ENCODE data around the gene WFDC2.

The WFDC2 gene

GRCh38 chr20:45469336-45470261 is at the start of gene WFDC2:
WFDC2 (plus strand) TSS chr20:45469753; CDS start chr20:45469782, 29 bp downstream.
- no peak for DNase-seq (ENCODE audit: low read depth)

DNA sequence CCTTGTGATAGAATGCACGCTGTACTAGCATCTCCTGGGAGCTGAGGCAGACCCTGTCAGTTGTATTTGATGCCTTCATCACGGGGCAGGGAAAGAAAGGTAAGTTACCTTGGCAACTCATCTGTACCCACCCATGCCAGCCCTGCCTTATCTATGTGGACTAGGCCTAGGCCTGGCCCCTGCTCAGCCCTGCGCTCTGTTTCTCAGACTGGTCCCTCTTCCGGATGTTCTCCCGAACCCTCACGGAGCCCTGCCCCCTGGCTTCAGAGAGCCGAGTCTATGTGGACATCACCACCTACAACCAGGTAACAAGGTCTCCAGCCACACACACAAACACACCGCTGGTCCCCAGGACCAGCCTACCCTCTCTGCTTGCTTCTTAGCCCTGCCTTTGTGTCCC is 49.4 kb upstream of the WFDC2 start:
- no peak for DNase-seq (ENCODE audit: low read depth)

GRCh38 chr20:45423700-45424099 is 45.9 kb upstream of the WFDC2 start:
- DNase-seq (ENCODE audit: low read depth): no peak

GRCh38 chr20:45425561-45425960 is 44.0 kb upstream of the WFDC2 start:
- no peak for DNase-seq (ENCODE audit: low read depth)

- DNase-seq (ENCODE audit: low read depth): no peak
Measured at GRCh38 chr20:45426320-45427016, 43.1 kb upstream of the WFDC2 start.

DNA sequence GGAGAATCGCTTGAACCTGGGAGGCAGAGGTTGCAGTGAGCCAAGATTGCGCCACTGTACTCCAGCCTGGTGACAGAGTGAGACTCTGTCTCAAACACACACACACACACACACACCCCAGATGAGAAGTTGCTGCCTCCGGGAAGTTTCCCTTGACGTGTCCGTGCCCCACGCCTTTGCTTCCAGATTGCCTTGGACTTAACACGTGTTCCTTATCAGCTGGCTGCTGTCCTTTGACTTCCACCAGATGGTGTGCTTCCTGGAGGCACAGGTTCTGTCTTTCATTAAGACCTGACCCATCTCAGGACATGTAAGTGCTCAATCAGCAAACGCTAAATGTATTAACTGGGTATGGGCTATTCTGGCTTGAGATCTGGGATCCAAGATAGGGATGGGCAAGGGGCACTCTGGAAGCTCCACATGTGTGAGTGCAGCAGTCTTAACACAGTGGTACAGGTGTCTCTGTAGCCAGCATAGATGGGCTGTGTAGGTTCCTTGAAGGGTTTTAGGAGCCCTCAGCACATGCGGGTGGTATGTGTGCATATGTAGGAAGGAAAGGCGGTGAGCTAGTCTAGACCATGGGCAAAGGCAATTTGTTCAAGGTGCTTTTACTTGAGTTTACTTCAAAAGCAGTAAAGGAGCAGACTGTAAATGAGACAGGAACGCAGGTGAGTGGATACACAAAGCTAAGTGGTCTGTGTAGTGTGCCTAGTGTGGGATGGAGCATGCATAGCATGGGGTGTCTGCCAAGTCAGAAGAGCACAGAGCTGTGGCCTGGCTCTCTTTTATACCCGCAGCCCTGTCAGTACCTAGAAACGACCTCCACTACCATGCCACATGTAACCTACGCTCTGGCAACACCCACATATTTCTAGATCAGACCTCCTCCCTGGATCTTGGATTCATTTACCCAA is 42.1 kb upstream of the WFDC2 start:
- DNase-seq (ENCODE audit: low read depth): no peak

DNA sequence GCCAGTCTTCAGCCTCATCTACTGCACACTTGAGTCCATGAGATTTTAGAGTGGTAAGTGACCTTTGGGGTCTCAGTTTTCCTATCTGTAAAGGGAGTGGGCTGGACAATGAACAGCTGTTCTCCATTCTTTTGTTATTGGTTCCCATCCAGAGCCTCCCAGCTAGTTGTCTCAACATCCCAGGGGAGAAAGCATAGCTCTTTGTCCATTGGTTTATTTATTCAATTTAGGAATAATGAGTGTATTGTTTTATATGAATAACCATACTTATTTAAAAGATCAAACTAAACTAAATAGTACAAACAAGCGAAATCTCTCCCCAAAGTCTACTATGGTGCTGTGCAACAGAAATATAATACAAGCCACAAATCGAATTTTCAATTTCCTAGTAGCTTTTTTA is 39.9 kb upstream of the WFDC2 start:
- no peak for DNase-seq (ENCODE audit: low read depth)

DNA sequence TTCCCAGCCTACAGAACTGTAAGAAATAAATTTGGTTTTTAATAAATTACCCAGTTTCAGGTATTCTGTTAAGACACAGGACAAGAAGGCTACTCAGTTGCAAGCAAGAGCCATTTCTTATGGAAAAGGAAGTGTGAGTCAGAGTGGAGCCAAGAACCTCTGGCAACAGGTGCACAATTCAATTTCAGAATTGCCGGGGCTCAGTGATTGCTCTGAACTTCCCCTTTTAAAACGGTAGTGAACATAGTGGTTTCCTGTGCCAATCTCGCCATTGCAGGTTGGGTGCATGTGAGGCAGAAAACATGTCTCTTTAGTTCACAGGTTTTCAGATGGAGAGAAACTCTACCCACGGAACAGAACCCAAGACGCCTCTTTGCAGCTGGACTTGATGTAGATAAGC is 37.3 kb upstream of the WFDC2 start:
- DNase-seq (ENCODE audit: low read depth): no peak

DNA sequence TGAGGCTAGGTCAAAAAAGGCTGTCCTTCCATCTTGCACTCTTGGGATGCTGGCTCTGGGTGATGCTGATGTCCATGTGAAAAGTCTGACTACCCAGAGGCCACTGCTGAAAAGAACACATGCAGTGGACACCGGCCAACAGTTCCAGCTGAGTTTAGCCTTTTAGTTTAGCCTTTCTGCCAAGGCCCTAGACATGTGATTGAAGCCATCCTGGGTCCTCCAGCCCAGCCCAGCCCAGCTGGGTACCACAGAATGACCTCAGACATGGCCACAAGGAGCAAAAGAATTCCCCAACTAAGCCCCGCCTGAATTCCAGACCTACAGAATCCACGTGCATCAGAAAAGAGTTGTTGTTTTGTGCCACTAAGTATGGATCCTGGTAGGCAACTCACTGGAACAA is 36.2 kb upstream of the WFDC2 start:
- DNase-seq (ENCODE audit: low read depth): peak; percentile 74

DNA sequence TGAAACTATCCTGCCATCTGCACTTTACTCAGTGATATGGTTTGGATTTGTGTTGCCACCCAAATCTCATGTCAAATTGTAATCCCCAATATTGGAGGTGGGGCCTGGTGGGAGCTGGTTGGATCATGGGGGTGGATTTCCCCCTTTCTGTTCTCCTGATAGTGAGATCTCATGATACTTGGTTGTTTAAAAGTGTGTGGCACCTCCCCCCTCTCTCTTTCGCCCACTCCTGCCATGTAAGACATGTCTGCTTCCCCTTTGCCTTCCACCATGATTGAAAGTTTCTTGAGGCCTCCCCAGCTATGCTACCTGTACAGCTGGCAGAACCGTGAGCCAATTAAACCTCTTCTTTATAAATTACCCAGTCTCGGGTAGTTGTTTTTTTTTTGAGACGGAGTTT is 35.6 kb upstream of the WFDC2 start:
- DNase-seq (ENCODE audit: low read depth): no peak

DNA sequence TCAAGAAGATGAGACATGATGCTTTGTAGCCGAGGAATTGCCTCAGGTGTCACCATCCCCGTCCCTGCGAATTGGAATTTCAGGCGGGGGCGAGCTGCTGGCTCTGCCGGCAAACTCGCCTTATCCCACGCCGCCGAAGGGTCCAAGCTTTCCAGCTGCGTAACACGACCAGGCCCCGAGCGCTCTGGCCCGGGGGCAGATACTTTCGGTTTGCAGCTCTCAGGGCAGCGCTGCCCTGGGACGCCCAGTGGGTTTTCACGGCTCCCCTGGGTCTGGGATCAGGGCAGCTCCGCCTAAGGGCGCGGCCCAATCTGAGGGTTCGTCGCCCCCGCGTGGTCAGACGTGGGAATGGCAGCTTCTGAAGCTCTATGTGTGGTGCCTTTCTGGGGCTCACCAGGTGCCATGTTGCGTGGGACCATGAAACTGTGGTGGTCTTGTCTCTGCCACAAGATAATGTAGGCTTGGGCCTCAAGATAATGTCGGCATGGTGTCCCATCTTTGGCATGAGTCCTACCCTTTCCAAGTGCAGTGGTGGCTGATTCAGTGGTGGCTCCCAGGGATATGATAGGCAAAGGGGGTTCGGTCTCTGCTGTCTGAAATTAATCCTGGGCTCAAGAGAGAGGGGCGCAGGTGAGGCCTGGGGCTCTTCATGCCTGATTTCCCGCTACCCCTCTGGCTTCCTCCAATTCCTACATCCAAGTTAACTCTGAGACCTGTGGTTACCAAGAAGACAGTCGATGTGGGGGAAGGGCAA is 32.6 kb upstream of the WFDC2 start:
- peak; percentile 83 for DNase-seq (ENCODE audit: low read depth)

DNA sequence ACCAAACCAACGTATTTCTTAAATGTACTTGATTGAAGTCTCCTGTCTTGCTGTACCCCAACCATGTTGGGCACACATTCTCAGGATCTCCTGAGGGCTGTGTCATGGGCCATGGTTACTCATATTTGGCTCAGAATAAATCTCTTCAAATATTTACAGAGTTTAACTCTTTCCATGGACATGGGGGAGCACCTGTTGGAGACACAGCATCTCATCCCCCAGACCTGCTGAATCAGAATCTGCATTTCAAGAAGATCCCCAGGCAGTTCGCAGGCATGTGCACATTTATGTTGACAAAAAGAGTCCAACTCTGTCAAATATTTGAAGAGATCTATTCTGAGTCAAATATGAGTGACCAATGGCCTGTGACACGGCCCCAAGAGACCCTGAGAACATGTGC is 29.1 kb upstream of the WFDC2 start:
- no peak for DNase-seq (ENCODE audit: low read depth)

DNA sequence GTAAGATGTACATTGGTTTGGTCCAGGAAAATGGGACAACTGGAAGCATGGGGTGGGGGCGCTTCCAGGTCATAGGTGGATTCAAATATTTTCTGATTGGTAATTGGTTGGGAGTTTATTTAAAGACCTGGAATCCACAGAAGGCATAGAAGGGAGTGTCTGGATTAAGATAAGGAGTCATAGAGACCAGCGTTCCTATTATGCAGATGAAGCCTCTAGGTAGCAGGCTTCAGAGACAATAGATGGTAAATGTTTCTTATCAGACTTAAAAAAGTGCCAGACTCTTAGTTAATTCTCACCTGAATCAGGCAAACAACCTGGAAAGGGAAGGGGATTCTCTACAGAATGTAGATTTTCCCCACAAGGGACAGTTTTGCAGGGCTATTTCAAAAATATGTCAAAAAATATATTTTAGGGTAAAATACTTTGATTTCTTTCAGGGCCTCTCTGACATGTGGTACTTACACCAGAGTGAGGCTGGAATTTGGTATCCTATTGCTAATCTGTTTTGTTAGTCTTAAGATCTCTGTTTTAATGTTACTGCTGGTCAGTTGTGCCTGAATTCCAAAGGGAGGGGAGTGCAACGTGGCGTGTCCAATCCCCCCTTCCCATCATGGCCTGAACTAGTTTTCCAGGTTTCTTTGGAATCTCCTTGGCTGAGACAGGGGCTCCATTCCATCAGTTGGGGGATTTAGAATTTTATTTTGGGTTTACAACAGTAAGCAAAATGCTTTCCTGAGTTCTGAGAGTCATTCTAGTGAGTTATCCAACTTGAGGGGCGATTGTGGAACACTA is 28.5 kb upstream of the WFDC2 start:
- no peak for DNase-seq (ENCODE audit: low read depth)

GRCh38 chr20:45441746-45442145 is 27.8 kb upstream of the WFDC2 start:
- DNase-seq (ENCODE audit: low read depth): no peak

GRCh38 chr20:45444050-45444449 is 25.5 kb upstream of the WFDC2 start:
- no peak for DNase-seq (ENCODE audit: low read depth)

DNA sequence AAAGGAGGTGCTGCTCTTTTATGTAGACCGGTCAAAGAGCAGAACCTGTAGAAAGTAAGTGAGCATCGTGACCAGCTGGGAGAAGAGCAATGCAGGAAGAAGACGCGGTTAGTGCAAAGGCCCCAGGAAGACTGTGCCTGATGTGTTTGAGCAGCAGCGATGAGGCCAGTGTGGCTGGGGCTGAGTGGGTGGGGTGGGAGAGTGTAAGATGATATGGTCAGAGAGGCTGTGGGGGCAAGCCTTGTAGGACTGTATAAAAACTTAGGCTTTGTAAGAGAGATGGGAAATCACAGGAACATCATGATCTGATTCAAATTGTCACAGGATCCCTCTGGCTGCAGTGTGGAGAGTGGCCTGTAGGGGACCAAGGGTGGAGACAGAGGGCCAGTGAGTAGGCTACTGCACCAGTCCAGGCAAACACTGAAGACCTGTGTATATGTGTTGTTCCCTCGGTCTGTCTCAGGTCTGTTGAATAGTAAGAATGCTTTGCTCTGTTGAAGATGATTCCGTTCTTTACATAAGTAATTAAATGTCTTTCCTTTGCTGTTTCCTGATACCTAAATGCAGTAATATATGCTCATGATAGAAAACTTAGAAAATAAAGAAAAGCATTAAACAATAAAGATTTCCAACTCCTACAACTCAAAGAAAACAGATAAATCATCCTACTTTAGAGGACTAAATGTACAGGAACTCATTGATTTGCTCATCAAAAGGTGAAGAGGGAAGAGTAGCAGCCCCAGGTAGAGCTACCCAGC is 23.6 kb upstream of the WFDC2 start:
- DNase-seq (ENCODE audit: low read depth): no peak

DNA sequence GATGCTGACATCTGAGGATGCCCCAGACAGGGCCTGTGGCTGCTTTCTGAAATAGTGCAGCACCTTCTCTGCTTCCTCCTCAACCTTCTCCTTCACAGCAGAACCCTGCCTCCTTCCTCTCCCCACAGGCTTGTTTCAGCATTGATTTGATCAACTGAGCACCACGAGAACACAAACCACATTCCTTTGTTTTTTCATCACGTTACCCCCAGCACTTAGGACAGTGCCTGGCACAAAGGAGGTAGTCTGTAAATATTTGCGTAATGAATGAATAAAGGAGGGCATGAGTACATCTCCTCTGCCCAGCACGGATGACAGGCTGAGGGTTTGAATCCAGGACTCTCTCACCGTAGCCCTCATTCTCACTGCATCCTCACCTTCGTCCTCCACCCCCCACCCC is 21.3 kb upstream of the WFDC2 start:
- no peak for DNase-seq (ENCODE audit: low read depth)

- no peak for DNase-seq (ENCODE audit: low read depth)
Measured at GRCh38 chr20:45449528-45449927, 20.0 kb upstream of the WFDC2 start.

DNA sequence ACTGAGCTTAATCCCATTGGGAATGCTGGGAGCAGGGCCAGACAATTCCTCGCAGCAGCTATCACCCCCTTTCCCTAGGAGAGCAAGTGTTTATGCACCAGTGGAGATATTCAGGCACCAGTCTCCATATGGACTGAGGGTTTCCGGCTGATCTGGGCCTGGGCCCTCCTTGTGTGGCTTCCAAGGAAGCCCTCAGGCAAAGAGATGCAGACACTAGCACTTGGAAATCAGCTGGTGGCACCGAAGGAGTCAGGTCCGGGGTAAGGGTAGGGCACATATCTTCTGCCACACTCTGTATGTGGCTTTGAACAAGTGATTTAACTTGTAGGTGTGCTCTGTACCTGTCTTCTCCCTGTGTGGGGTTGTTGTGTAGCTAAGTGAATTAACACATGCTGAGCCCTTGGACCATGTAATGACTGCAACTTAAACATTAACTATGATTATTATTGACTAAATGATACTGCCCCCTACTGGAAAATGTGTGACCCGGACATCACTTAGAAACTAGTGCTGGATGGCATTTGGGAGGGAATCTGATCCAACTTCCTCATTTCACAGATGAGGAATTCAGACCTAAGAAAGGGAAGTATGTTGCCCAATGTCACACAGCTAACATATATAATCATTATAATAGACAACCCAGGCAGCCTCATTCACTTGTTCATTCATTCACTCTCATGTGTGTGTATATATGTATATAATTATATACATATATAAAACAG is 19.3 kb upstream of the WFDC2 start:
- DNase-seq (ENCODE audit: low read depth): peak; percentile 54
